GM19193 (cell line): ENCODE results near the gene FCSK.

Experiments
- POLR2A ChIP-seq: IDR thresholded peaks from 4 replicates; pipeline ENCODE4 v1.6.1; 2011; ENCODE audit not compliant: insufficient read depth, insufficient read length; ENCODE audit errors: extremely low read depth

Gene FCSK

GRCh38 chr16:70454222-70455034 lies at the start of gene FCSK:
FCSK (plus strand) TSS chr16:70454595; CDS start chr16:70463191, 8,596 bp downstream.
- peak; percentile 53 for TF ChIP-seq POLR2A

GRCh38 chr16:70407811-70408274 lies 46.6 kb upstream of the FCSK start:
- TF ChIP-seq POLR2A: no peak

DNA sequence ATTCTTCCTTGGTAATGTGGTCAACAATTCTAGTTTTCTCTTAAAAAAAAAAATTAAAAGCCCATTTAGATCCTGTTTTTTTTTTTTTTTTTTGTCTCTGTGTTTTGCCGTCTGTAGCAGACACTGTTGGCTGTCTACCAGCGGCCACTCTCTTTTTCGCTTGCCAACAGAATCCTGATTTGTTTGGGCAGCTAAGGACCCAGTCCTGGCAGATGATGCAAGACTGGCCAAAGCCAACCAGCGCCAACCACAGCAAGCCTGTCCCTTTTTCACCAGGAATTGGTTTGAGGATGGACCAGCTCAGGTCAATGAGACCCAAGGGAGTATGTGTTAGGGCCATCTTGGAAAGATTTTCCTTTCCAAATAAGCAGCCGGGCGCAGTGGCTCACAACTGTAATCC lies 43.7 kb upstream of the FCSK start:
- no peak for TF ChIP-seq POLR2A

GRCh38 chr16:70412385-70412784 lies 42.0 kb upstream of the FCSK start:
- no peak for TF ChIP-seq POLR2A

GRCh38 chr16:70416748-70417616 lies 37.4 kb upstream of the FCSK start:
- no peak for TF ChIP-seq POLR2A

GRCh38 chr16:70417661-70418060 lies 36.7 kb upstream of the FCSK start:
- no peak for TF ChIP-seq POLR2A

GRCh38 chr16:70418274-70418992 lies 36.0 kb upstream of the FCSK start:
- no peak for TF ChIP-seq POLR2A

- no peak for TF ChIP-seq POLR2A
Observed at GRCh38 chr16:70418993-70419318, 35.4 kb upstream of the FCSK start.

DNA sequence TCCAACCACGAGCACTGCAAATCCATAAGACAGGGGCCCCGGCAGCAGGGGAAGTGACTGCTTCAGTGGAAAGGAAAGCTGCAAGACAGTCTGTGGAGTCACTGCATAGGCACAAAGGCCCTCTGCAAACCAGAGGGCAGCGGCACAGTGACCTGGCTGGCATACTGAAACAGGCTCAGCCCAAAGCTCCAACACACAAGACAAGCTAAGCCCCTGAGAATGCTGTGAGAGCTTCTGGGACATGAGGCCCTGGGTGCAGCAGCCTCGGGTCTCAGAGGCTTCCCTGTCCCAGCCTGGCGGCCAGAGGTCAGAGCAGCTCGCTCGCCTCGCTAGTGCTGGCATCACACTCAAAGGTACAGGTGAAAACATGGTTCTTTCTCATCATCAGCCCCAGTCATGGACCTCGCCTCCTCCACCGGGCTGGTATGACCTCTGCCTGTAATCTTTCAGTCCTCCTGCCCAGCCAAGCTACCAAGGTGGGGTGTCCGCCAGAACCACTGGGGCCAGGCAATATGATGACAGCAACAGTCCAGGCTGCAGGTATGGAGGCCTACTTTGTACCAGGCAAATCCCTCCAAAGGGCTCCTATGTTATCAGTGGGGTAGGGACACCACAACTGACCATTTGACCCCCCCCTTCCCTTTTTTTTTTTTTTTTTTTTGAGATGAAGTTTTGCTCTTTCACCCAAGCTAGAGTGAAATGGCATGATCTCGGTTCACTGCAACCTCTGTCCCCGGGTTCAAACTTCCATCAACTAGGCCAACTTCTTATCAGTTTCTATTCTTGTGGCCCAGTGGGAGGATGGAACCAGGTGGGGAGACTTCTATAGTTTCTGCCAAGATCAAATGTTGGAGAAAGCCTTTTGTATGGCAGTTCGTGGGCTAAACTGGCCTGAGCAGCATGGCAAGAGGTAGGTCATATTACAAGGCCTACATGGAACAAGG lies 34.7 kb upstream of the FCSK start:
- TF ChIP-seq POLR2A: no peak

DNA sequence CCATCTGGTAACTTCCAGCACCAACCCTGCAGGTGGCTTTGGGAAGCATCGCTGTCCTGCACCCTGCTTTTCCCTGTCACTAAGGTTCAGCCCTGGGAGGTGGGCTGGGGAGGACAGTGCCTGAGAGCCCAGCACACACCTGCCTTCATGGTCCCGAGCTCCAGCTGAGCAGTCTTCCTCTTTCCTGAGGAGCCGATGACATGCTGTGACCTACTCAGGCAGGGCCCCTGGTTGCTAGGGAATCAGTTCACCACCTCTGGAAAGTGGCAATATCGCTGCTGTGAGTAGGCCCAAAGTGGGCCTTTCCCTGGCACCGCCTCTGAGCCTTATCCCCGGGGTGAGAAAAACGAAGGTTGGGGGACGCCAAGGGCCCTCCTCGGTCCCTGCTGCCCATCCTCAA lies 33.4 kb upstream of the FCSK start:
- TF ChIP-seq POLR2A: no peak

- no peak for TF ChIP-seq POLR2A
Observed at GRCh38 chr16:70421473-70422311, 32.7 kb upstream of the FCSK start.

GRCh38 chr16:70422543-70422942 lies 31.9 kb upstream of the FCSK start:
- TF ChIP-seq POLR2A: no peak

DNA sequence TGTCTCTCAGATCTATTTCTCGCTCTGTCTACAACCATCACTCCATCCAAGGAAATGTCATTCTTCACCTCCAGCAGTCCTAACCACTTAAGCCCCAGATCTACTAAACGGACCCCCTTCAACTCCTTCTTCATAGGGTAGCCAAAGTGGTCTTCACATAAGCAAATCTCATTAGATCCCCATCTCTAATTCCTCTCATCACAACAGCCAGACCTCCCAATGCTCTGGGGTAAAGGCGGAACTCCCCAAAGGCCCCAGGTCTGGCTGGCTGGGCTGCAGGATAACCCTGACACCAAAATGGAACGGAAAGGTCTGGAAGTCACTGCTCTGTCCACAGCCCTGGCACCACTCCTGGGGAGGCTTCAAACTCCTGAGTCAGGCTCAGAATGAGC lies 26.6 kb upstream of the FCSK start:
- TF ChIP-seq POLR2A: no peak
